Heart left ventricle (tissue), 16 donors: ENCODE data around the gene LRRC31. TPM values are rescaled to one million over a fixed set of nuclear protein-coding genes. Genes with fewer than 3 reads are reported as not detected.

ENCODE experiments used
- ATAC-seq, 4 donors: fragments of 200-7000 bp; cut with Tn5 transposase; one replicate each; pipeline ENCODE4 v1.9.1; 2020 to 2022; ENCODE audit warnings: moderate library complexity in 4 of 4, mild to moderate bottlenecking in 3 of 4, moderate number of reproducible peaks in 1 of 4
- DNase-seq, 5 donors: peaks; one replicate each; pipeline ENCODE4 v3.0.0-alpha.2; 2020
- H3K27ac ChIP-seq, 12 donors: fragments of 200-600 bp; sonication (generic) in 4 of 12; one replicate each; pipeline versions ENCODE4 v1.5.0 to v1.8.0; 2016 to 2022; ENCODE audit warnings: mild to moderate bottlenecking in 2 of 12
- H3K27me3 ChIP-seq, 9 donors: fragments of 200-600 bp; sonication (generic) in 2 of 9; one replicate each; pipeline versions ENCODE4 v1.5.1 to v1.8.0; 2016 to 2022; ENCODE audit warnings: mild to moderate bottlenecking in 3 of 9
- H3K36me3 ChIP-seq, 9 donors: fragments of 200-600 bp; sonication (generic) in 2 of 9; one replicate each; pipeline versions ENCODE4 v1.5.0 to v1.8.0; 2018 to 2022; ENCODE audit warnings: mild to moderate bottlenecking in 2 of 9
- H3K4me1 ChIP-seq, 12 donors: fragments of 200-600 bp; sonication (generic) in 4 of 12; one replicate each; pipeline versions ENCODE4 v1.5.0 to v1.8.0; 2016 to 2022; ENCODE audit warnings: mild to moderate bottlenecking in 3 of 12
- H3K4me3 ChIP-seq, 12 donors: fragments of 200-600 bp; sonication (generic) in 4 of 12; one replicate each; pipeline versions ENCODE4 v1.5.0 to v1.8.0; 2017 to 2022; ENCODE audit warnings: mild to moderate bottlenecking in 9 of 12, moderate library complexity in 4 of 12
- H3K9me3 ChIP-seq, 12 donors: fragments of 200-600 bp; sonication (generic) in 4 of 12; one replicate each; pipeline versions ENCODE4 v1.5.0 to v1.8.0; 2016 to 2022; ENCODE audit warnings: mild to moderate bottlenecking in 1 of 12
- POLR2A ChIP-seq, 2 donors: fragments of 450-650 bp; IDR thresholded peaks; one replicate each; pipeline ENCODE4 v1.6.1; 2017; ENCODE audit warnings: antibody characterized with exemption in 2 of 2, mild to moderate bottlenecking in 2 of 2, moderate library complexity in 2 of 2
- WGBS, 4 donors: extraction: QIAGEN DNeasy Blood & Tissue Kit in 2 of 4; methylation state at CpG; one replicate each; pipeline versions ENCODE4 v1.1.5 to v1.1.7; 2013 to 2018; 5-methylcytosine and 5-hydroxymethylcytosine counted together
- intact Hi-C, 10 donors: fragments of 100-400 bp; cut with DNase I; formaldehyde crosslinking; loops; one replicate each; pipeline versions ENCODE4 v1.11.1 to v1.14.2; 2022
- polyA plus RNA-seq, 2 donors: library from polyadenylated mRNA; stranded (reverse); fragments of 200-250 nt; gene quantifications; one replicate each; pipeline ENCODE4 v1.2.3, GENCODE V29; 2013
- total RNA-seq, 9 donors: library from RNA; depleted of rRNA in 2 of 9; stranded (reverse); fragments of >200 nt in 2 of 9; fragmentation: NEBNext Ultra II Directional in 3 of 9; extraction: Animal tissue kit (Norgen Biotek cat#: 25700) in 3 of 9; gene quantifications; one replicate each; pipeline versions ENCODE4 v1.1.0 to v1.2.4, GENCODE V29; 2016 to 2023
- TF ChIP-seq, protein P1 (sequence below), 12 donors: fragments of 200-600 bp; sonication (generic) in 4 of 12; IDR thresholded peaks; one replicate each; pipeline versions ENCODE4 v1.5.0 to v1.8.0; 2018 to 2022; ENCODE audit warnings: antibody characterized with exemption in 12 of 12, mild to moderate bottlenecking in 5 of 12
- donor health status: ischemic (EF 13 %, LVEDD 7.1; RV severe dilation, severe dysfunction).
- donor health status: healthy with polysubstance abuse.
- donor health status: DM: no; HTN: yes; CAD: no.
- donor health status: DM: no; HTN: no; CAD: no.
- donor health status: ischemic (EF 25% LVEDD 6.9; RV normal size, moderate dysfunction).
- donor health status: ischemic (EF 25% LVEDD 5.7; RV mildly dilated, moderate dysfunction).
- donor health status: healthy.
- donor health status: DM: yes; HTN: yes; CAD: no.
- donor health status: ischemic (EF 35%, LVEDD 5.7; RV mildly dilated, moderate dysfunction).
- donor health status: nonischemic (EF 11% LVEDD 7.7; RV severe dilation, severe dysfunction).
- donor health status: DM: yes; HTN: yes; CAD: no.
- donor health status: PGD.
- donor health status: ischemic (EF 29% LVEDD 5.4; RV normal size, mild dysfunction).
- donor health status: nonischemic (EF 23%, LVEDD 6.1; RV moderate dilation, normal function).

Gene LRRC31
- total and polyA plus RNA-seq, 11 donors: 0.12 TPM; not detected in 10

- TF ChIP-seq POLR2A (IDR thresholded peaks at IDR 0.05): no peak
- WGBS, 4 donors: 81 to 91% (median 88%) methylated on average over 3 of the region's 3 CpGs
- Histone ChIP-seq H3K27ac (no peak overlapping the region), H3K4me1 (no peaks in the 10 kb centered on the region), H3K9me3 (no peaks in the 10 kb centered on the region), H3K27me3 (no peaks in the 10 kb centered on the region), H3K4me3 (no peak overlapping the region), H3K36me3 (peaks cover 0 to 44% (median 0%) of the 10 kb centered on the region in 9 donors)
- no peak for ATAC-seq
- intact Hi-C loops: no loop called here
- no peak for DNase-seq
Observed at GRCh38 chr3:169804681-169805080, 65.1 kb downstream of the LRRC31 start.

GRCh38 chr3:169792359-169792758, 77.4 kb downstream of the LRRC31 start:
- Histone ChIP-seq H3K27ac (no peak overlapping the region), H3K36me3 (peaks cover 0 to 65% (median 32%) of the 10 kb centered on the region in 9 donors), H3K4me3 (no peak overlapping the region), H3K9me3 (no peaks in the 10 kb centered on the region), H3K4me1 (no peaks in the 10 kb centered on the region), H3K27me3 (no peaks in the 10 kb centered on the region)
- DNase-seq (no peak), ATAC-seq (peak in 3 of 4 donors; percentile 20 to 52 (median 31))
- 45 to 95% (median 83%) methylated on average over 1 of the region's 1 CpG for WGBS, 4 donors
- intact Hi-C loops: loop anchor here in 1 of 10 donors (5.0 kb wide), 1 partner anchor 295 kb away; no protein-coding TSS in a partner anchor
- TF ChIP-seq POLR2A (IDR thresholded peaks at IDR 0.05): no peak
- TF ChIP-seq, protein P1, sequence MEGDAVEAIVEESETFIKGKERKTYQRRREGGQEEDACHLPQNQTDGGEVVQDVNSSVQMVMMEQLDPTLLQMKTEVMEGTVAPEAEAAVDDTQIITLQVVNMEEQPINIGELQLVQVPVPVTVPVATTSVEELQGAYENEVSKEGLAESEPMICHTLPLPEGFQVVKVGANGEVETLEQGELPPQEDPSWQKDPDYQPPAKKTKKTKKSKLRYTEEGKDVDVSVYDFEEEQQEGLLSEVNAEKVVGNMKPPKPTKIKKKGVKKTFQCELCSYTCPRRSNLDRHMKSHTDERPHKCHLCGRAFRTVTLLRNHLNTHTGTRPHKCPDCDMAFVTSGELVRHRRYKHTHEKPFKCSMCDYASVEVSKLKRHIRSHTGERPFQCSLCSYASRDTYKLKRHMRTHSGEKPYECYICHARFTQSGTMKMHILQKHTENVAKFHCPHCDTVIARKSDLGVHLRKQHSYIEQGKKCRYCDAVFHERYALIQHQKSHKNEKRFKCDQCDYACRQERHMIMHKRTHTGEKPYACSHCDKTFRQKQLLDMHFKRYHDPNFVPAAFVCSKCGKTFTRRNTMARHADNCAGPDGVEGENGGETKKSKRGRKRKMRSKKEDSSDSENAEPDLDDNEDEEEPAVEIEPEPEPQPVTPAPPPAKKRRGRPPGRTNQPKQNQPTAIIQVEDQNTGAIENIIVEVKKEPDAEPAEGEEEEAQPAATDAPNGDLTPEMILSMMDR (IDR thresholded peaks at IDR 0.05): no peak

GRCh38 chr3:169790687-169791429, 78.9 kb downstream of the LRRC31 start:
- H3K4me3 ChIP-seq: no peak overlapping the region
- DNase-seq (no peak), ATAC-seq (no peak)
- H3K27me3 ChIP-seq: no peaks in the 10 kb centered on the region
- no peaks in the 10 kb centered on the region for H3K9me3 ChIP-seq
- H3K36me3 ChIP-seq: peaks cover 0 to 77% (median 47%) of the 10 kb centered on the region in 9 donors
- 89 to 93% (median 91%) methylated on average over 4 of the region's 4 CpGs for whole genome bisulfite sequencing, 4 donors
- intact Hi-C loops: loop anchor here in 1 of 10 donors (5.0 kb wide), 1 partner anchor 296 kb away; no protein-coding TSS in a partner anchor
- no peaks in the 10 kb centered on the region for H3K4me1 ChIP-seq
- H3K27ac ChIP-seq: no peak overlapping the region
- TF ChIP-seq, protein P1 (IDR thresholded peaks at IDR 0.05): no peak
- TF ChIP-seq POLR2A (IDR thresholded peaks at IDR 0.05): no peak

- intact Hi-C loops: loop anchor here in 1 of 10 donors (5.0 kb wide), 1 partner anchor 297 kb away; no protein-coding TSS in a partner anchor
- no peak for ATAC-seq
- no peak for DNase-seq
- no peak overlapping the region for H3K27ac ChIP-seq
- no peak overlapping the region for H3K4me3 ChIP-seq
- peaks cover 0 to 78% (median 53%) of the 10 kb centered on the region in 9 donors for H3K36me3 ChIP-seq
- no peaks in the 10 kb centered on the region for H3K27me3 ChIP-seq
- no peaks in the 10 kb centered on the region for H3K9me3 ChIP-seq
- no peak for TF ChIP-seq POLR2A (IDR thresholded peaks at IDR 0.05)
- TF ChIP-seq, protein P1 (IDR thresholded peaks at IDR 0.05): no peak
- H3K4me1 ChIP-seq: no peaks in the 10 kb centered on the region
Observed at GRCh38 chr3:169790219-169790618, 79.5 kb downstream of the LRRC31 start.

Other genes starting within 250 kb of the LRRC31 start
- 10 to 100 TPM; 11.2 to 22.4 (median 17.1) TPM for gene MECOM, start 206.2 kb downstream of the LRRC31 start, total RNA-seq
- gene MECOM, start 206.2 kb downstream of the LRRC31 start, polyA plus RNA-seq: 1 to 10 TPM; 5.8 to 9.2 TPM
- gene TERC, start 104.9 kb downstream of the LRRC31 start, total RNA-seq: 10 to 100 TPM in 2 of 9 donors, 1 to 10 TPM in 5, not detected in 2; 1.0 to 60.8 (median 3.1) TPM
- gene TERC, start 104.9 kb downstream of the LRRC31 start, polyA plus RNA-seq: not detected
- 1 to 10 TPM in 2 of 9 donors, under 1 TPM in 7; 0.18 to 1.3 (median 0.54) TPM for gene ACTRT3, start 100.4 kb downstream of the LRRC31 start, total RNA-seq
- gene ACTRT3, start 100.4 kb downstream of the LRRC31 start, polyA plus RNA-seq: under 1 TPM; 0.27 to 0.68 TPM
- 10 to 100 TPM in 7 of 9 donors, 1 to 10 TPM in 2; 8.8 to 14.1 (median 10.5) TPM for gene MYNN, start 96.5 kb downstream of the LRRC31 start, total RNA-seq
- gene MYNN, start 96.5 kb downstream of the LRRC31 start, polyA plus RNA-seq: 1 to 10 TPM; 5.0 to 9.9 TPM
- gene LRRIQ4, start 57.1 kb downstream of the LRRC31 start, total RNA-seq: not detected
- not detected for gene LRRIQ4, start 57.1 kb downstream of the LRRC31 start, polyA plus RNA-seq
- 1 to 10 TPM in 6 of 9 donors, under 1 TPM in 2, not detected in 1; 0.60 to 2.4 (median 1.6) TPM for gene LRRC34, start 57.0 kb downstream of the LRRC31 start, total RNA-seq
- under 1 TPM; 0.91 to 0.93 TPM for gene LRRC34, start 57.0 kb downstream of the LRRC31 start, polyA plus RNA-seq
- gene SAMD7, start 41.6 kb upstream of the LRRC31 start, total RNA-seq: not detected
- not detected for gene SAMD7, start 41.6 kb upstream of the LRRC31 start, polyA plus RNA-seq
- 100 to 1,000 TPM in 1 of 9 donors, 10 to 100 TPM in 8; 29.5 to 104 (median 75.2) TPM for gene SEC62, start 96.9 kb upstream of the LRRC31 start, total RNA-seq
- gene SEC62, start 96.9 kb upstream of the LRRC31 start, polyA plus RNA-seq: 10 to 100 TPM; 42.1 to 53.2 TPM
- 1 to 10 TPM in 4 of 9 donors, under 1 TPM in 5; 0.28 to 2.6 (median 0.99) TPM for gene GPR160, start 168.1 kb upstream of the LRRC31 start, total RNA-seq
- gene GPR160, start 168.1 kb upstream of the LRRC31 start, polyA plus RNA-seq: under 1 TPM; 0.65 to 1.00 TPM